ENCODE data around the gene SORCS3. TPM values are rescaled to one million over a fixed set of nuclear protein-coding genes. Genes with fewer than 3 reads are reported as not detected.

The SORCS3 gene
- total RNA-seq, 1 donor from 2014 or later, result 4.2 TPM

GRCh38 chr10:105104297-105104696 lies 463.2 kb downstream of the SORCS3 start:
- TF ChIP-seq CTCF (conservative IDR thresholded peaks at IDR 0.05), result no peak
- no peaks in the 10 kb centered on the region for H3K36me3 Mint-ChIP-seq
- H3K4me1 Mint-ChIP-seq (ENCODE audit: unreplicated experiment), result no peaks in the 10 kb centered on the region
- no peaks in the 10 kb centered on the region for H3K9me3 Mint-ChIP-seq
- no peak overlapping the region for H3K4me3 Mint-ChIP-seq
- no peaks in the 10 kb centered on the region for H3K27me3 Mint-ChIP-seq
- DNase-seq (ENCODE audit: extremely low spot score, unreplicated experiment), result no peak
- no peak overlapping the region for H3K27ac Mint-ChIP-seq

GRCh38 chr10:105109164-105109563 lies 468.1 kb downstream of the SORCS3 start:
- Mint-ChIP-seq H3K27me3 (no peaks in the 10 kb centered on the region), H3K4me1 (ENCODE audit: unreplicated experiment) (no peaks in the 10 kb centered on the region), H3K36me3 (no peaks in the 10 kb centered on the region), H3K4me3 (no peak overlapping the region), H3K9me3 (no peaks in the 10 kb centered on the region), H3K27ac (no peak overlapping the region)
- no peak for TF ChIP-seq CTCF (conservative IDR thresholded peaks at IDR 0.05)
- no peak for DNase-seq (ENCODE audit: extremely low spot score, unreplicated experiment)

- Mint-ChIP-seq H3K4me3 (no peak overlapping the region), H3K36me3 (no peaks in the 10 kb centered on the region)
Observed at GRCh38 chr10:105112862-105113261, 471.8 kb downstream of the SORCS3 start.

GRCh38 chr10:105113666-105114065 lies 472.6 kb downstream of the SORCS3 start:
- no peaks in the 10 kb centered on the region for H3K4me1 Mint-ChIP-seq (ENCODE audit: unreplicated experiment)
- no peak overlapping the region for H3K27ac Mint-ChIP-seq
- no peak overlapping the region for H3K4me3 Mint-ChIP-seq
- DNase-seq (ENCODE audit: extremely low spot score, unreplicated experiment), result no peak
- H3K27me3 Mint-ChIP-seq, result no peaks in the 10 kb centered on the region
- no peak for TF ChIP-seq CTCF (conservative IDR thresholded peaks at IDR 0.05)
- H3K9me3 Mint-ChIP-seq, result peaks cover 12% of the 10 kb centered on the region
- H3K36me3 Mint-ChIP-seq, result peaks cover 2% of the 10 kb centered on the region

More at GRCh38 chr10:105112862-105113261, 471.8 kb downstream of the SORCS3 start:
- H3K27me3 Mint-ChIP-seq, result no peaks in the 10 kb centered on the region
- DNase-seq (ENCODE audit: extremely low spot score, unreplicated experiment), result no peak
- no peak overlapping the region for H3K27ac Mint-ChIP-seq
- no peak for TF ChIP-seq CTCF (conservative IDR thresholded peaks at IDR 0.05)
- H3K9me3 Mint-ChIP-seq, result peaks cover 3% of the 10 kb centered on the region
- H3K4me1 Mint-ChIP-seq (ENCODE audit: unreplicated experiment), result no peaks in the 10 kb centered on the region

GRCh38 chr10:105121743-105122142 lies 480.7 kb downstream of the SORCS3 start:
- Mint-ChIP-seq H3K4me3 (no peak overlapping the region), H3K27me3 (no peaks in the 10 kb centered on the region), H3K9me3 (peaks cover 14% of the 10 kb centered on the region), H3K27ac (no peak overlapping the region), H3K4me1 (ENCODE audit: unreplicated experiment) (no peaks in the 10 kb centered on the region), H3K36me3 (peaks cover 3% of the 10 kb centered on the region)
- no peak for TF ChIP-seq CTCF (conservative IDR thresholded peaks at IDR 0.05)
- DNase-seq (ENCODE audit: extremely low spot score, unreplicated experiment), result no peak

- no peaks in the 10 kb centered on the region for H3K36me3 Mint-ChIP-seq
- no peak overlapping the region for H3K4me3 Mint-ChIP-seq
- no peaks in the 10 kb centered on the region for H3K27me3 Mint-ChIP-seq
- H3K4me1 Mint-ChIP-seq (ENCODE audit: unreplicated experiment), result no peaks in the 10 kb centered on the region
- no peak for TF ChIP-seq CTCF (conservative IDR thresholded peaks at IDR 0.05)
- no peaks in the 10 kb centered on the region for H3K9me3 Mint-ChIP-seq
- DNase-seq (ENCODE audit: extremely low spot score, unreplicated experiment), result no peak
- no peak overlapping the region for H3K27ac Mint-ChIP-seq
Observed at GRCh38 chr10:105128111-105128510, 487.0 kb downstream of the SORCS3 start.
